HCT116 (cell line): ENCODE measurements around the gene SERGEF. TPM values are rescaled to one million over a fixed set of nuclear protein-coding genes. Genes with fewer than 3 reads are reported as not detected.
A peak's percentile ranks its signal among the peaks of the same experiment; 100 is the strongest.

Experiments used
- ATAC-seq: fragments of 200-7000 bp; cut with Tn5 transposase; 2 replicates; pipeline ENCODE4 v1.9.1; 2020; ENCODE audit warnings: mild to moderate bottlenecking, moderate library complexity
- BruUV-seq: library from RNA; stranded (reverse); fragments of 400-500 nt; replicated peaks from 2 replicates; lab custom pipeline; 2021; lab: Mats Ljungman, UMichigan
- CTCF ChIA-PET: fragments of 300-600 bp; sonication (Branson Sonifier 250); formaldehyde crosslinking; loops from one replicate; lab custom pipeline; 2021; ENCODE audit warnings: antibody characterized with exemption; lab: Charles Lee
- POLR2A ChIA-PET: fragments of 300-600, 350-600 bp; sonication (Branson Sonifier 250); formaldehyde crosslinking; loops from one replicate; lab custom pipeline; 2021; ENCODE audit warnings: antibody characterized with exemption; lab: Charles Lee
- RAD21 ChIA-PET, 2 experiments: fragments of 300-600 bp; sonication (Branson Sonifier 250); formaldehyde crosslinking; loops; one replicate each; lab custom pipeline; 2023; ENCODE audit warnings: low total read pairs in 2 of 2; ENCODE audit not compliant: uncharacterized antibody in 2 of 2, unreplicated experiment in 2 of 2, low non-redundant PET in 1 of 2; lab: Charles Lee
- DNase-seq: peaks from one replicate; pipeline ENCODE4 v3.0.0-alpha.2; 2010; ENCODE audit warnings: low read depth, low spot score
- H2AFZ ChIP-seq: fragments of 200-600 bp; shearing (Covaris generic), sonication (generic); 2 replicates; pipeline ENCODE4 v1.6.1; 2017; ENCODE audit warnings: low read depth, mixed run types, mixed read lengths, antibody characterized with exemption, low read length; ENCODE audit not compliant: poor library complexity, severe bottlenecking
- H3K27ac ChIP-seq: 2 replicates; pipeline ENCODE4 v1.5.1; 2012; ENCODE audit warnings: low read depth, low read length
- H3K27me3 ChIP-seq: fragments of 200-600 bp; sonication (generic); 2 replicates; pipeline ENCODE4 v1.6.1; 2016; ENCODE audit warnings: mixed run types, low read length, mixed read lengths; ENCODE audit not compliant: insufficient read depth
- H3K36me3 ChIP-seq, 2 experiments: fragments of 200-500 bp in 1 of 2; fragments of 200-600 bp in 1 of 2; sonication (Bioruptor generic) in 1 of 2; sonication (generic) in 1 of 2; 2 replicates each; pipeline versions ENCODE4 v1.5.1 to v1.6.1; 2014 to 2016; ENCODE audit warnings: low read length in 2 of 2, inconsistent platforms in 1 of 2, mixed read lengths in 1 of 2, mixed run types in 1 of 2; ENCODE audit not compliant: insufficient read depth in 2 of 2, control insufficient read depth in 1 of 2
- H3K4me1 ChIP-seq, 2 experiments: fragments of 200-600 bp in 1 of 2; sonication (generic) in 1 of 2; 2 replicates each; pipeline versions ENCODE4 v1.5.1 to v1.6.1; 2012 to 2017; ENCODE audit warnings: low read length in 2 of 2, inconsistent platforms in 1 of 2, mild to moderate bottlenecking in 1 of 2, mixed read lengths in 1 of 2, mixed run types in 1 of 2, moderate library complexity in 1 of 2; ENCODE audit not compliant: insufficient read depth in 2 of 2, control insufficient read depth in 1 of 2
- H3K4me2 ChIP-seq: fragments of 200-600 bp; sonication (generic); 2 replicates; pipeline ENCODE4 v1.6.1; 2017; ENCODE audit warnings: mixed run types, low read length, mixed read lengths
- H3K4me3 ChIP-seq, 2 experiments: fragments of 200-600 bp in 1 of 2; sonication (generic) in 1 of 2; replicated peaks in 1 of 2; 2 replicates each; pipeline ENCODE4 v1.5.1; 2011 to 2016; ENCODE audit warnings: low read length in 2 of 2, control low read depth in 1 of 2, low read depth in 1 of 2, mild to moderate bottlenecking in 1 of 2, mixed read lengths in 1 of 2, mixed run types in 1 of 2
- H3K79me2 ChIP-seq: fragments of 200-600 bp; sonication (generic); 2 replicates; pipeline ENCODE4 v1.6.1; 2017; ENCODE audit warnings: mild to moderate bottlenecking, mixed run types, low read length, moderate library complexity, mixed read lengths; ENCODE audit not compliant: insufficient read depth
- H3K9ac ChIP-seq: fragments of 200-600 bp; sonication (generic); 2 replicates; pipeline ENCODE4 v1.6.1; 2016; ENCODE audit warnings: low read length, mixed read lengths
- H3K9me2 ChIP-seq: fragments of 200-600 bp; sonication (generic), shearing (Covaris generic); 2 replicates; pipeline ENCODE4 v1.6.1; 2017; ENCODE audit warnings: mixed run types, mild to moderate bottlenecking, moderate library complexity; ENCODE audit not compliant: insufficient read depth
- H3K9me3 ChIP-seq, 2 experiments: fragments of 200-500 bp in 1 of 2; fragments of 200-600 bp in 1 of 2; sonication (Bioruptor generic) in 1 of 2; sonication (generic) in 1 of 2; 2 replicates each; pipeline ENCODE4 v1.6.1; 2014 to 2017; ENCODE audit warnings: low read length in 2 of 2, mixed read lengths in 2 of 2, inconsistent platforms in 1 of 2, low read depth in 1 of 2, mild to moderate bottlenecking in 1 of 2, mixed run types in 1 of 2, moderate library complexity in 1 of 2; ENCODE audit not compliant: control insufficient read depth in 1 of 2, insufficient read depth in 1 of 2
- H4K20me1 ChIP-seq: fragments of 200-600 bp; sonication (generic), shearing (Covaris generic); 2 replicates; pipeline ENCODE4 v1.6.1; 2017; ENCODE audit warnings: mixed run types, mild to moderate bottlenecking, moderate library complexity; ENCODE audit not compliant: insufficient read depth
- CBX3 ChIP-seq: IDR thresholded peaks from 2 replicates; pipeline ENCODE4 v1.6.1; 2012; ENCODE audit warnings: low read depth
- EGR1 ChIP-seq: IDR thresholded peaks from 2 replicates; pipeline ENCODE4 v1.6.1; 2012; ENCODE audit warnings: low read depth
- JUND ChIP-seq: IDR thresholded peaks from 2 replicates; pipeline ENCODE4 v1.6.1; 2012
- POLR2A ChIP-seq: IDR thresholded peaks from 2 replicates; pipeline ENCODE4 v1.7.0; 2011; ENCODE audit warnings: borderline replicate concordance; ENCODE audit not compliant: insufficient read depth, insufficient read length; ENCODE audit errors: extremely low read depth
- RAD21 ChIP-seq: IDR thresholded peaks from 2 replicates; pipeline ENCODE4 v1.6.1; 2012; ENCODE audit warnings: low read depth, mild to moderate bottlenecking
- SIN3A ChIP-seq: IDR thresholded peaks from 2 replicates; pipeline ENCODE4 v1.6.1; 2012; ENCODE audit warnings: low read depth
- ZFX ChIP-seq: fragments of 450-650 bp; IDR thresholded peaks from 2 replicates; pipeline ENCODE4 v1.6.1; 2017
- intact Hi-C: fragments of 100-400 bp; cut with micrococcal nuclease; formaldehyde crosslinking; loops from 2 replicates; pipeline ENCODE4 v1.10.0; 2022
- total RNA-seq: library from RNA; stranded (reverse); gene quantifications from one replicate; pipeline ENCODE4 v1.2.1, GENCODE V29; 2021; ENCODE audit not compliant: unreplicated experiment
- TF ChIP-seq, protein P1 (sequence below): IDR thresholded peaks from 2 replicates; pipeline ENCODE4 v1.6.1; 2012

SERGEF gene
- total RNA-seq, 1 experiment from 2014 or later: 32.8 TPM

DNA sequence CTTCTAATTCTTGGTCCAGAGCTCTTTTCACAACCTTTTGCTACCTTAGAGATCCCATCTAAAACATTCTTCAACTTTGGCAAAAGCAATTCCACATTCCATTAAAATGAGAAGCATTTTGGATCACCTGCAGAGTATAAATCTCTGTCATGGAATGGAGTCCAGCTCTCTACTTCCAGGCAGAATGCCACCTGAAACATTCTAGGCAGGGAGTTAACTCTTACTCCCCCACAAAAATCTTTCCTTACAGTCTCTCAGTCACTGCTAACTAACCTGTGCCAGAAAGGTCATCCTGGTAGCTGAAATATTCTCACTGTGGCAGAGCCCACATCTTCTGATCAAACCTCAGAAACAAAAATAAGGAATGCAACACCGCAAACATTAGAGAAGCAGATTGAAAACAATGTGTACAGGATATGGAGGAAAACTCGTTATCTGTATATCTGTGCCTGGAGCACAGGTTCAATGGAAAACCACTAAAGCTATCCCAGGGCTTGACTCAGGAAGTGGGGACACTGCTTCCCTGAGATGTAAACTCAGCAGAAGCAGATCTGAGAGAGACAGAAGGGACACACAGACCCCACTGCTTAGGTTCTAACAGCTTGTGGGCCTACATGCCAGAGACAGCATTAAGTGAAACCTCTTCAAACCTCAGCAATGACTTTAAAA lies 199.3 kb downstream of the SERGEF start:
- H3K27me3 ChIP-seq: no peaks in the 10 kb centered on the region
- RAD21 ChIA-PET: no interaction called here
- H3K4me1 ChIP-seq: peaks cover 0 to 10% of the 10 kb centered on the region in 2 experiments; a peak in 1 of 4 replicates
- ATAC-seq (no peak), DNase-seq (no peak)
- intact Hi-C loops: no loop called here
- H2AFZ ChIP-seq: no peak overlapping the region
- H3K4me3 ChIP-seq: no peak overlapping the region
- TF ChIP-seq POLR2A: no peak
- no peak for TF ChIP-seq JUND
- no peak for TF ChIP-seq SIN3A
- no peak for TF ChIP-seq CBX3
- TF ChIP-seq RAD21: no peak
- TF ChIP-seq, protein P1, sequence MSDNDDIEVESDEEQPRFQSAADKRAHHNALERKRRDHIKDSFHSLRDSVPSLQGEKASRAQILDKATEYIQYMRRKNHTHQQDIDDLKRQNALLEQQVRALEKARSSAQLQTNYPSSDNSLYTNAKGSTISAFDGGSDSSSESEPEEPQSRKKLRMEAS: no peak
- TF ChIP-seq EGR1: 0 out of 2 replicates have a peak, but pooled peaks have one; percentile 11
- no peaks in the 10 kb centered on the region for H3K36me3 ChIP-seq
- no peaks in the 10 kb centered on the region for H3K9me2 ChIP-seq
- BruUV-seq: no TSS peak
- H3K9me3 ChIP-seq: no peaks in the 10 kb centered on the region
- H4K20me1 ChIP-seq: no peaks in the 10 kb centered on the region
- no peak overlapping the region for H3K9ac ChIP-seq
- no peak overlapping the region for H3K27ac ChIP-seq
- CTCF ChIA-PET: no interaction called here
- H3K79me2 ChIP-seq: no peaks in the 10 kb centered on the region
- POLR2A ChIA-PET: no interaction called here
- peak overlapping the region; percentile 27; the same call in 1 of the 2 replicates for H3K4me2 ChIP-seq

DNA sequence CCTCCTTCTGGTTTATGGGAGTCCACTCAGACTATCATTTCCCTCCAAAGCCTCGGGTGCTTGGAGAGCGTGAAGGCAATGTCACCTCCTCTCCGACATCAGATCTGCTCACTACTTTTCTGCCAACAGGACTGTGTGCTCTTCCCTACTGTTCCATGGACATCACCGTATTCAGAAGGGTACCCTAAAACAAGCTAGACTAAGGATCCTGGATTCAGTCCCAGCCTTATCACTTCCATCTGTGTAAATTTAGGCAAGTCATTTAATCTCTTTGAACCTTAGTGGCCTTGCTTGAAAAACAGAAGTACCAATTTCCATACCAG lies 200.0 kb downstream of the SERGEF start:
- H3K4me3 ChIP-seq: no peak overlapping the region
- intact Hi-C loops: no loop called here
- no peaks in the 10 kb centered on the region for H3K79me2 ChIP-seq
- H3K27me3 ChIP-seq: no peaks in the 10 kb centered on the region
- no peak overlapping the region for H2AFZ ChIP-seq
- H3K4me2 ChIP-seq: no peak overlapping the region
- BruUV-seq: no TSS peak
- peaks cover 0 to 10% of the 10 kb centered on the region in 2 experiments; a peak in 1 of 4 replicates for H3K4me1 ChIP-seq
- no peaks in the 10 kb centered on the region for H3K36me3 ChIP-seq
- no peak for ATAC-seq
- ChIA-PET RAD21 (no interaction called here), POLR2A (no interaction called here), CTCF (no interaction called here)
- H3K9me2 ChIP-seq: no peaks in the 10 kb centered on the region
- H3K9ac ChIP-seq: no peak overlapping the region
- DNase-seq: no peak
- TF ChIP-seq ZFX: no peak
- TF ChIP-seq, protein P1: no peak
- TF ChIP-seq, all 23 proteins: peak for 0
- Histone ChIP-seq H3K27ac (no peak overlapping the region), H4K20me1 (no peaks in the 10 kb centered on the region), H3K9me3 (no peaks in the 10 kb centered on the region)
